HEK293 (cell line): ENCODE data around the gene MCUR1.

ENCODE experiments used
- KLF8 ChIP-seq: fragments of 450-650 bp; formaldehyde crosslinking; IDR thresholded peaks from 2 replicates; pipeline ENCODE4 v1.5.1; 2016; ENCODE audit warnings: missing biosample characterization, missing genetic modification characterization
- ZNF174 ChIP-seq: fragments of 450-650 bp; formaldehyde crosslinking; IDR thresholded peaks from 2 replicates; pipeline ENCODE4 v1.5.0; 2017; ENCODE audit warnings: missing biosample characterization, mild to moderate bottlenecking, missing genetic modification characterization
- ZNF549 ChIP-seq: fragments of 450-650 bp; IDR thresholded peaks from 2 replicates; pipeline ENCODE4 v1.5.1; 2018; ENCODE audit warnings: missing biosample characterization, missing genetic modification characterization, mild to moderate bottlenecking, inconsistent platforms, moderate library complexity
- TF ChIP-seq, protein P1 (sequence below): fragments of 450-650 bp; formaldehyde crosslinking; IDR thresholded peaks from 2 replicates; pipeline ENCODE4 v1.5.1; 2016; ENCODE audit warnings: missing biosample characterization, missing genetic modification characterization
- TF ChIP-seq, protein P2 (sequence below): fragments of 450-650 bp; formaldehyde crosslinking; IDR thresholded peaks from 2 replicates; pipeline ENCODE4 v1.5.1; 2016; ENCODE audit warnings: missing biosample characterization, missing genetic modification characterization
- TF ChIP-seq, protein P3 (sequence below): fragments of 450-650 bp; formaldehyde crosslinking; IDR thresholded peaks from 2 replicates; pipeline ENCODE4 v1.5.1; 2017; ENCODE audit warnings: missing biosample characterization, missing genetic modification characterization
- TF ChIP-seq, protein P4 (sequence below): sonication (generic); formaldehyde crosslinking; IDR thresholded peaks from 2 replicates; pipeline ENCODE4 v1.8.1; 2022; ENCODE audit warnings: mild to moderate bottlenecking, moderate library complexity, missing genetic modification reagents

DNA sequence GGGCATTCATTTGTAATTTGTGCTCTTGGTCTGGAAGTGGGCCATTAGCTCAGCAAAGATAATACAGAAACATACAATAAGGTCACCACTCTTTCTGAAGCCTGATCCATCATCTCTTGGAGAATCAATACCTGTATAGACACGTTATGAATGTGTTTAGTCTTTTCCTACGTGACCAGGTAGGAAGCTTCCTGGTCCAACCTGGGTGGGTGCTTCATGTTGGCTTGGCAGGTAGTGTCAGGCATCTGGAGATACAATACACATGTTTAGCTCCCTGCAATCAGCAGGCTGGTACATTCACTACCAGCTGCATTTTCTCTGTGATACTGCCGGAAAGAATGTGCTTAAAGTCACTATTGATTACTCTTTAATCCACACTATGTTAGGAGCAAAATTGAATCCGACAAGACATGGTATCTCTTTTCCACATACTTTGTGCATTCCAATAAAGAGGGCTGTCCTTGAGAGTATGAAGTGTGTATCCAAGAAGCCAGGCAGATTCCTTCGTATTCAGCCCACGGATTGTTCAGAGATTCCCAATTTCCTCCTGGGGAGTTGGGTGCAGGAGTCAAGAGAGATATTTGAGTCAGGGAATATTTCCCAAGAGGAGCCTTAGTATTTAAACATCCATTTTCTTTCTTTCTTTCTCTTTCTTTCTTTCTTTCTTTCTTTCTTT lies 52.9 kb downstream of the MCUR1 start:
- no peak for TF ChIP-seq ZNF174
- TF ChIP-seq, protein P1, sequence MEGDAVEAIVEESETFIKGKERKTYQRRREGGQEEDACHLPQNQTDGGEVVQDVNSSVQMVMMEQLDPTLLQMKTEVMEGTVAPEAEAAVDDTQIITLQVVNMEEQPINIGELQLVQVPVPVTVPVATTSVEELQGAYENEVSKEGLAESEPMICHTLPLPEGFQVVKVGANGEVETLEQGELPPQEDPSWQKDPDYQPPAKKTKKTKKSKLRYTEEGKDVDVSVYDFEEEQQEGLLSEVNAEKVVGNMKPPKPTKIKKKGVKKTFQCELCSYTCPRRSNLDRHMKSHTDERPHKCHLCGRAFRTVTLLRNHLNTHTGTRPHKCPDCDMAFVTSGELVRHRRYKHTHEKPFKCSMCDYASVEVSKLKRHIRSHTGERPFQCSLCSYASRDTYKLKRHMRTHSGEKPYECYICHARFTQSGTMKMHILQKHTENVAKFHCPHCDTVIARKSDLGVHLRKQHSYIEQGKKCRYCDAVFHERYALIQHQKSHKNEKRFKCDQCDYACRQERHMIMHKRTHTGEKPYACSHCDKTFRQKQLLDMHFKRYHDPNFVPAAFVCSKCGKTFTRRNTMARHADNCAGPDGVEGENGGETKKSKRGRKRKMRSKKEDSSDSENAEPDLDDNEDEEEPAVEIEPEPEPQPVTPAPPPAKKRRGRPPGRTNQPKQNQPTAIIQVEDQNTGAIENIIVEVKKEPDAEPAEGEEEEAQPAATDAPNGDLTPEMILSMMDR (tag by site-specific recombination): no peak
- no peak for TF ChIP-seq ZNF549 (tag by site-specific recombination)
- TF ChIP-seq, protein P2, sequence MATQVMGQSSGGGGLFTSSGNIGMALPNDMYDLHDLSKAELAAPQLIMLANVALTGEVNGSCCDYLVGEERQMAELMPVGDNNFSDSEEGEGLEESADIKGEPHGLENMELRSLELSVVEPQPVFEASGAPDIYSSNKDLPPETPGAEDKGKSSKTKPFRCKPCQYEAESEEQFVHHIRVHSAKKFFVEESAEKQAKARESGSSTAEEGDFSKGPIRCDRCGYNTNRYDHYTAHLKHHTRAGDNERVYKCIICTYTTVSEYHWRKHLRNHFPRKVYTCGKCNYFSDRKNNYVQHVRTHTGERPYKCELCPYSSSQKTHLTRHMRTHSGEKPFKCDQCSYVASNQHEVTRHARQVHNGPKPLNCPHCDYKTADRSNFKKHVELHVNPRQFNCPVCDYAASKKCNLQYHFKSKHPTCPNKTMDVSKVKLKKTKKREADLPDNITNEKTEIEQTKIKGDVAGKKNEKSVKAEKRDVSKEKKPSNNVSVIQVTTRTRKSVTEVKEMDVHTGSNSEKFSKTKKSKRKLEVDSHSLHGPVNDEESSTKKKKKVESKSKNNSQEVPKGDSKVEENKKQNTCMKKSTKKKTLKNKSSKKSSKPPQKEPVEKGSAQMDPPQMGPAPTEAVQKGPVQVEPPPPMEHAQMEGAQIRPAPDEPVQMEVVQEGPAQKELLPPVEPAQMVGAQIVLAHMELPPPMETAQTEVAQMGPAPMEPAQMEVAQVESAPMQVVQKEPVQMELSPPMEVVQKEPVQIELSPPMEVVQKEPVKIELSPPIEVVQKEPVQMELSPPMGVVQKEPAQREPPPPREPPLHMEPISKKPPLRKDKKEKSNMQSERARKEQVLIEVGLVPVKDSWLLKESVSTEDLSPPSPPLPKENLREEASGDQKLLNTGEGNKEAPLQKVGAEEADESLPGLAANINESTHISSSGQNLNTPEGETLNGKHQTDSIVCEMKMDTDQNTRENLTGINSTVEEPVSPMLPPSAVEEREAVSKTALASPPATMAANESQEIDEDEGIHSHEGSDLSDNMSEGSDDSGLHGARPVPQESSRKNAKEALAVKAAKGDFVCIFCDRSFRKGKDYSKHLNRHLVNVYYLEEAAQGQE (tag by site-specific recombination): no peak
- TF ChIP-seq, protein P3, sequence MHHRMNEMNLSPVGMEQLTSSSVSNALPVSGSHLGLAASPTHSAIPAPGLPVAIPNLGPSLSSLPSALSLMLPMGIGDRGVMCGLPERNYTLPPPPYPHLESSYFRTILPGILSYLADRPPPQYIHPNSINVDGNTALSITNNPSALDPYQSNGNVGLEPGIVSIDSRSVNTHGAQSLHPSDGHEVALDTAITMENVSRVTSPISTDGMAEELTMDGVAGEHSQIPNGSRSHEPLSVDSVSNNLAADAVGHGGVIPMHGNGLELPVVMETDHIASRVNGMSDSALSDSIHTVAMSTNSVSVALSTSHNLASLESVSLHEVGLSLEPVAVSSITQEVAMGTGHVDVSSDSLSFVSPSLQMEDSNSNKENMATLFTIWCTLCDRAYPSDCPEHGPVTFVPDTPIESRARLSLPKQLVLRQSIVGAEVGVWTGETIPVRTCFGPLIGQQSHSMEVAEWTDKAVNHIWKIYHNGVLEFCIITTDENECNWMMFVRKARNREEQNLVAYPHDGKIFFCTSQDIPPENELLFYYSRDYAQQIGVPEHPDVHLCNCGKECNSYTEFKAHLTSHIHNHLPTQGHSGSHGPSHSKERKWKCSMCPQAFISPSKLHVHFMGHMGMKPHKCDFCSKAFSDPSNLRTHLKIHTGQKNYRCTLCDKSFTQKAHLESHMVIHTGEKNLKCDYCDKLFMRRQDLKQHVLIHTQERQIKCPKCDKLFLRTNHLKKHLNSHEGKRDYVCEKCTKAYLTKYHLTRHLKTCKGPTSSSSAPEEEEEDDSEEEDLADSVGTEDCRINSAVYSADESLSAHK: no peak
- TF ChIP-seq KLF8 (tag by site-specific recombination): no peak
- TF ChIP-seq, protein P4, sequence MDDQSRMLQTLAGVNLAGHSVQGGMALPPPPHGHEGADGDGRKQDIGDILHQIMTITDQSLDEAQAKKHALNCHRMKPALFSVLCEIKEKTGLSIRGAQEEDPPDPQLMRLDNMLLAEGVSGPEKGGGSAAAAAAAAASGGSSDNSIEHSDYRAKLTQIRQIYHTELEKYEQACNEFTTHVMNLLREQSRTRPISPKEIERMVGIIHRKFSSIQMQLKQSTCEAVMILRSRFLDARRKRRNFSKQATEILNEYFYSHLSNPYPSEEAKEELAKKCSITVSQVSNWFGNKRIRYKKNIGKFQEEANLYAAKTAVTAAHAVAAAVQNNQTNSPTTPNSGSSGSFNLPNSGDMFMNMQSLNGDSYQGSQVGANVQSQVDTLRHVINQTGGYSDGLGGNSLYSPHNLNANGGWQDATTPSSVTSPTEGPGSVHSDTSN (CRISPR knock-in tag): no peak
